Dendritic cell treated with granulocyte-macrophage colony-stimulating factor and Interleukin-4, amounts not matched to agents 40 ng/mL and 50 ng/mL, for 4 days (primary cell): ENCODE measurements around the gene EVA1C.
"Not testable (repeated sequence)": the region's sequence is repeated elsewhere in the genome, so short reads cannot be mapped to it uniquely, and the experiment has no call there.

Experiments used
- H3K27ac Mint-ChIP-seq: one replicate; pipeline ENCODE4 v1.8.0; 2022; ENCODE audit warnings: mild to moderate bottlenecking, mixed read lengths
- H3K27me3 Mint-ChIP-seq: one replicate; pipeline ENCODE4 v1.8.0; 2022; ENCODE audit warnings: mild to moderate bottlenecking, mixed read lengths
- H3K36me3 Mint-ChIP-seq: one replicate; pipeline ENCODE4 v1.8.0; 2022; ENCODE audit warnings: low read depth, mixed read lengths
- H3K4me1 Mint-ChIP-seq: one replicate; pipeline ENCODE4 v1.8.0; 2022; ENCODE audit warnings: low read depth, mixed read lengths
- H3K4me3 Mint-ChIP-seq: one replicate; pipeline ENCODE4 v1.8.0; 2022; ENCODE audit warnings: mild to moderate bottlenecking, moderate library complexity, mixed read lengths
- H3K9me3 Mint-ChIP-seq: one replicate; pipeline ENCODE4 v1.8.0; 2022; ENCODE audit warnings: mixed read lengths
- intact Hi-C: fragments of 100-400 bp; cut with micrococcal nuclease; formaldehyde crosslinking; loops from one replicate; pipeline ENCODE4 v1.15.0; 2022

Gene EVA1C

DNA sequence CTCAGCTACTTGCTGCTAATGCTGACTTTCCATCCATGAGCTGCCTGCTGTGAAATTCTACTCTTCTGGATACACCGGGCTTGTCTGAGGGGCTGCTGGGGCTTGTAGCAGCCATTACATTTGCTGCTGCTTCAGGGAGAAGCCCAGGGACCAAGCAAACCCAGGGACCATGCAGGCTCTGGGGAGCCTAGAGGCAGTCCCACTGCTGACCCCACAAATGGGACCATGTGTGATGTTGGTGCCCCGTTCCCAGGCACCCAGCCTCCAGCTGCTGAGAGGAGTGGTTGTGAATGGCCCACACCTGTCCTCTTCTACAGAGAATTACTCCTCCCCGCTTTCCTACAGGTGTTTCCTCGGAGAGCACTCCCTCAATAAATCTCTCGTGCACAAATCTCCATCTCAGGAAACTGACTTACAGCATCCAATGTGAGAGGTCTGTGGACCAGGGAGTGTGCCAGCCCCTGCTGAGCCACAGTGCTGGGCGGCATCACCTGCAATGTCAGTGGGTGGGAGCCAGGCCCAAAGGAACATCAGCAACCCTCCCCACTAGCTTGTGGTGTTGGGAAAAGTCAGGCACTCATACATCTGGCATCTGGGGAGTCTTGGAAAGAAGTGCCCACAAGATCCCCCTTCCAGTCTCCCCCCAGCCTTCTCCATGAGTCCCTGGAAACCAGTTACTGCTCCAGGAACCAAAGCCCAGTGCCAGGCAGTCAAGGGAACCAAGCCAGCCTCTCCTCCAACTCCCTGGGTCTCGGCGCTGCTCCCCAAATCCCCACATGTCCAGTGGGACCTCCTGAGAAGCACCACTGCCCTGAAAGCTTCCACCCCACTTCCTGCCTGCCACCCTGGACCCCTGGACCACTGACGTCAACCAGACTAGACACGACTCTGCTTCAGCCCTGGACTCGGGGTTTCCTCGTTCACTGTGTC lies 107.7 kb downstream of the EVA1C start:
- no peaks in the 10 kb centered on the region for H3K27me3 Mint-ChIP-seq
- peaks cover 8% of the 10 kb centered on the region for H3K9me3 Mint-ChIP-seq
- no peaks in the 10 kb centered on the region for H3K36me3 Mint-ChIP-seq
- intact Hi-C loops: no loop called here
- no peak overlapping the region for H3K4me3 Mint-ChIP-seq
- H3K27ac Mint-ChIP-seq: no peak overlapping the region
- peaks cover 8% of the 10 kb centered on the region for H3K4me1 Mint-ChIP-seq

DNA sequence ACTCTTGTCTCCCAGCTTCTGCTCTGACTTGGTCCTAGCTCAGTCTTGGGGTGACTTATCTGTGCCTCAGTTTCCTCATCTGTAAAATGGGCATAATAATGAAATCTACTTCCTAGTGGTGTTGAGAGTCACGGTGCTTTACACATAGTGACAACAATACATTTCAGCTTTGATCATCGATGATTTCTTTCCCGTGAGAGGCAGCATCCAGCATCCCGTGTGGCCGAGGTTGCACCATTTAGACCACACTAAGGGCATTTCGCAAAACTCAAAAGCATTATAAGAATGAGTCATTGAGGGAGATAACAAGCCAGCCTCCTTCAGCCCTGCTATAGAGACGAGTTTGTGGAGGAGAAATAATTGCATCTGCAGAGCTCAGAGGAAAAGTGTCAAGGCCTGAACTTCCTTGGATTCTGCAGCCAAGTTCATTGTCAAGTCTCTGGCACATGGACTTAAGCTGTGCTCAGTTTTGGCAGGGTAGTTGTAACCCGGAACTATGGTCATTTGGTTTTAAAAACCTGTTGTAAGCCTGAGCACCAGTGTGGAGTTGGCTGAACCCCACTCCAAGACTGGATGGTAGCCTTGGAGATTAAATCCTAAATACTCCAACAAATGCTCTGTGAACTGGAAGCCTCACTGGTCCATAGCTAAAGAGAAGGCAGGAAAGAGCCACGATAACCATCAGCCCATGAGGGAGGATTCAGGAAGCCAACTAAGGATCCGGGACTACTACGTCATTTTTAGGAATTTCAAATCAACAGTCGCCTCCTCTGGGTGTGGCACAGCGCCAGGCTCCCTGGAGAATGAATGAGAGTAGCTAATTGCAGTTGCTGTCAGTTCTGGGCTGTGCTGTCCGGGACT lies 108.6 kb downstream of the EVA1C start:
- Mint-ChIP-seq H3K4me1 (peaks cover 8% of the 10 kb centered on the region), H3K27me3 (no peaks in the 10 kb centered on the region), H3K27ac (no peak overlapping the region), H3K9me3 (peaks cover 8% of the 10 kb centered on the region), H3K36me3 (no peaks in the 10 kb centered on the region), H3K4me3 (no peak overlapping the region)
- intact Hi-C loops: no loop called here

DNA sequence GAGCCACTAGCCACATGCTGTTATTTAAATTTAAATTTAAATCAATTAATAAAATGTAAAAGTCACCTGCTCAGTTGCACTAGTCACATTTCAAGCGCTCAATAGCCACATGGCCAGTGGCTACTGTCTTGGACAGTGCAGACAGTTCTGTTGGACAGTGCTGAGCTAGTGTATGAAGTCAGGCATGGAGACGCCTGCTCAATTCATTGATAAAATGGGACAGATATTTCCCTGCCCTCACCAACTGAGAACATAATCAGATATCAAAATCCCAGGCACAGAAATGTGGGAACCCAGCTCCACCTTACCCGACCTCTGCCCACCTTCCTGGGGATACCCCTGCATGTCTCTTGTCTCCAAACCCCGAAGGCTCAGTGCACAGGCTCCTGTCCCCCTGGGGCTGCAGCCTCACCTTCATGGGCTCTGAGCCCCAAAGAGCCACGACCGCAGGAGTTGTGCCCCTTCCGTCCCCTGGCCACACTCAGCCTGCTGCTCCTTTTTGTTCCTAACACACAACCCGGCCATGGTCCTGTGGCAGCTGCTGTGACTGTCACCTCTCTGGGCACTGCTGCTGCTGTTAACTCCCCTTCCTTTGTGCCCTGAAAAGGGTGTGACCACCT lies 109.3 kb downstream of the EVA1C start:
- H3K4me3 Mint-ChIP-seq: no peak overlapping the region
- peaks cover 8% of the 10 kb centered on the region for H3K9me3 Mint-ChIP-seq
- H3K27me3 Mint-ChIP-seq: no peaks in the 10 kb centered on the region
- H3K27ac Mint-ChIP-seq: no peak overlapping the region
- intact Hi-C loops: no loop called here
- no peaks in the 10 kb centered on the region for H3K36me3 Mint-ChIP-seq
- peaks cover 2% of the 10 kb centered on the region for H3K4me1 Mint-ChIP-seq

DNA sequence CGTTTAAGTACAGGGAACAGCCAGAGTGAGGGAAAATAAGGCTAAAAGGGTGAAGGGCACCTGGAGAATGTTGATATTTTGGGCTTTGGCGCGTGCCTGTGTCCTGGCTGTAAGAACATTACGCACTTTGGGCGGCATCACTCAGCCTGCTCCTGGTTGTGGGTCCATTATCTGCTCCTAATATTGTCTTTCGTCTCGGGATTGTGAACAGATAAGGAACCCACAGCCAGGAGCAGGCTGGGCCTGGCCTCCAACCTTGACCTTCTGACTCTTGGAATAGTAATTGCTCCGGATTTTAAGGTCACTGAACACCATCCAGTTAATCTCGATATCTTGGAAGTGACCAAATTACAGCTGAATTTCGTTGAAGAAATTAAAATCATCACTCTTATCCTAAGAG lies 111.0 kb downstream of the EVA1C start:
- no peaks in the 10 kb centered on the region for H3K36me3 Mint-ChIP-seq
- intact Hi-C loops: no loop called here
- H3K27ac Mint-ChIP-seq: no peak overlapping the region
- no peaks in the 10 kb centered on the region for H3K27me3 Mint-ChIP-seq
- H3K4me1 Mint-ChIP-seq: no peaks in the 10 kb centered on the region
- H3K9me3 Mint-ChIP-seq: peaks cover 8% of the 10 kb centered on the region
- H3K4me3 Mint-ChIP-seq: no peak overlapping the region

DNA sequence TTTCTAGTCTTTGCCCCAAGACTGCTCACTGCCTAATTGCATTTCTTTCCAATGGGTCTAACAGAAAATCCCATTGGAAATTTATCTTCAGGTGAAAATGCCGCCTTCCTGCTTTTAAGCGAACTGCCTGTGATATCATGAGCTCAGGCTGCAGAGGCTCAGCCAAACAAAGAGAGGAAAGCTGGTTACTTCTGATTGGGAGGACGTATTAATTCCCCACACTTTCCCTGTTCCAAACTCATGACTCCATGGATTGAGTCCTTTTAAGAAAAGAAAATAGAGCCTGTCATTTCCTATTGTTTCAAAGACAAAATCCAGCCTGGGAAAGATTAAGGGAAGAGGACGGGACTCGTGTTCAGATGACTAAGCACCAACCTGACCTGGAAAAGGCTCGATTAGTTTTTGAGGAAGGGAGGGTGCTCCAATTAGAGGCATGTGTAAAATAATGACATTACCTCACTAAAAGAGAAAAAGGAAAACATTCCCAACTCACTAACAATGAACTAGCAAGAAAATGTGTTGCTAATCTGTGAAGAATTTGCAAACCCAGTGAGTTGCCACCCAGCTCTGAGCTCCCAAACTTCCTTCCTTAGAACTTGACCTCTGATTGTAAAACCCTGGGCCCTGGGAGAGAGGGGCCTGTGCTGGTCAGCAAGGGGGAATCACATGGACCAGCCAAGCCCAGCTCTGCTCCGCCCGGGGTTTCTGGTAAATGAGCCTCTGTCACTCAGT lies 111.6 kb downstream of the EVA1C start:
- H3K9me3 Mint-ChIP-seq: peaks cover 3% of the 10 kb centered on the region
- no peaks in the 10 kb centered on the region for H3K36me3 Mint-ChIP-seq
- H3K27ac Mint-ChIP-seq: no peak overlapping the region
- H3K4me1 Mint-ChIP-seq: no peaks in the 10 kb centered on the region
- no peak overlapping the region for H3K4me3 Mint-ChIP-seq
- H3K27me3 Mint-ChIP-seq: no peaks in the 10 kb centered on the region
- intact Hi-C loops: no loop called here

DNA sequence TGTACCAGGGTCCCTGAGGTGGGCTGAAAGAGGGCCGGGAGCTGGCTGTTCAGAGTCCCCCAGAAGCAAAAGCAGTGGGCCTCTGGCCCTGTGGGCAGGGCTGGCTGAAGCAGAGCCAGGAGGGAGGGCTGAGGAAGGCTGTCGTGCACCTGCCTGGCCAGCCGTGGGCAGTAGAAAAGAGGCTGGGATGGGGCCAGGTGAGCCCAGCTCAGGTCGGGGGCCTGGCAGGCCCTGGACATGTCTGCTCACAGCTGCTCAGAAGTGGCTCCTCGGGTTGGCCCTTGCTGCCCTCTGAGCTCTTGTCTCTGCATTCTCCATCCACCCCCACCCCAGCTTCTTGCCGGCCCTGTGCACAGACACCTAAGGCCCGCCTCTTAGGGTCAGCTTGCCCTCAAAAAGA lies 112.8 kb downstream of the EVA1C start:
- Mint-ChIP-seq H3K4me1 (no peaks in the 10 kb centered on the region), H3K4me3 (no peak overlapping the region), H3K9me3 (no peaks in the 10 kb centered on the region), H3K27me3 (no peaks in the 10 kb centered on the region), H3K36me3 (no peaks in the 10 kb centered on the region), H3K27ac (no peak overlapping the region)
- intact Hi-C loops: no loop called here

DNA sequence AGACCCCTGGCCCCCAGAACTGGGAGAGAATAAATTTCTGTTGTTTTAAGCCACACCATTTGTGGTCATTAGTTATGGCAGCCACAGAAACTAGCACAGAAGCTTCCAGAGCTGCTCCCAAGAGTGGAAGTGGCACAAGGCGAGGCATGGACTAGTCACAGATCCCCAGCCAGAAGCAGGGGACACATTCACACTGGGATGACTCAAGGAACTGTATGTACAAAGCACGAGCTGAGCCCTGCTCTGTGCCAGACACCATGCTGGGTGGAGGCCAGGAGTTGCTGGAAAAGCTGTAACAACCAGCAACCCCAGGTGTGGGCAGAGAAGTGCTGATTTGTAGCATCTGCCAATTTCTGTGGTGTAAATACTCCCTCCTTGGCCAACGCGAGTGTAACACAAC lies 117.2 kb downstream of the EVA1C start:
- no peaks in the 10 kb centered on the region for H3K27me3 Mint-ChIP-seq
- H3K4me1 Mint-ChIP-seq: no peaks in the 10 kb centered on the region
- no peaks in the 10 kb centered on the region for H3K9me3 Mint-ChIP-seq
- H3K4me3 Mint-ChIP-seq: no peak overlapping the region
- intact Hi-C loops: no loop called here
- H3K36me3 Mint-ChIP-seq: no peaks in the 10 kb centered on the region
- H3K27ac Mint-ChIP-seq: no peak overlapping the region

DNA sequence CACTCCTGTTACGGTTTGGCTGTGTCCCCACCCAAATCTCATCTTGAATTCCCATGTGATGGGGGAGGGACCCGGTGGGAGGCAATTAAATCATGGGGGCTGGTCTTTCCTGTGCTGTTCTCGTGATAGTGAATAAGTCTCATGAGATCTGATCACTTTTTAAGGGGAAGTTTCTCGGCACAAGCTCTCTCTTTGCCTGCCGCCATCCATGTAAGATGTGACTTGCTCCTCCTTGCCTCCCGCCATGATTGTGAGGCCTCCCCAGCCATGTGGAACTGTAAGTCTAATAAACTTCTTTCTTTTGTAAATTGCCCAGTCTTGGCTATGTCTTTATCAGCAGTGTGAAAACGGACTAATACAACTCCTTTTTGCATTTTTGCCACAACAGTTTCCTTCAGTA lies 118.3 kb downstream of the EVA1C start:
- H3K27me3 Mint-ChIP-seq, H3K27ac Mint-ChIP-seq, H3K4me1 Mint-ChIP-seq, H3K4me3 Mint-ChIP-seq, H3K36me3 Mint-ChIP-seq, H3K9me3 Mint-ChIP-seq, intact Hi-C loops: not testable (repeated sequence)

DNA sequence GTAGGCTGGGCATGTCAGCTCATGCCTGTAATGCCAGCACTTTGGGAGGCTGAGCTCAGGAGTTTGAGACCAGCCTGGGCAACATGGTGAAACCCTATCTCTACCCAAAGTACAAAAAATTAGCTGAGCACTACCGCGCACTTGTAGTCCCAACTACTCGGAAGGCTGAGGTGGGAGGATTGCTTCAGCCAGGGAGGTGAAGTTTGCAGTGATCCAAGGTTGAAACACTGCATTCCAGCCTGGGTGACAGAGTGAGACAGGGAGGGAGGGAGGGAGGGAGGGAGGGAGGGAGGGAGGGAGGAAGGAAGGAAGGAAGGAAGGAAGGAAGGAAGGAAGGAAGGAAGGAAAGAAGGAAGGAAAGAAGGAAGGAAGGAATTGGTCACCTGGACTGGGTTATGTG lies 119.1 kb downstream of the EVA1C start:
- H3K9me3 Mint-ChIP-seq, intact Hi-C loops: not testable (repeated sequence)

DNA sequence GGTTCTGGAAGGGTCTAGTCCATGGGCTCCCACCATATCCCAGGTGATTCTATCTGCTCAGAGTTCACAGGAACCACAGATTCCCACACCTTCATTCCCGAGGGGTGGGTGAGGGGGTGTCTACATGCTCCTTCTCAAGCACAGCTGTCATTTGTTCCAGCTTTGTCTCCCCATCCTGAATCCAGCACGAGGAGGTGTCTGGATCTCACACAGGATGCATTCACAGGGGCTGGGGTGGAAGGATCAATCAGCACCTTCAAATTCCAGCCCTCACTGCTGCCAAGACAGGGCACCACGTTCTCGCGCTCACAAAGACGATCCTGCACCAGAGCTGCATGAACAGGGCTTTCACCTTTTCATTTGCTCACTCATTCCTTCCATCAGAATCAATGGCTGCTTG lies 120.1 kb downstream of the EVA1C start:
- intact Hi-C loops: no loop called here
- no peaks in the 10 kb centered on the region for H3K36me3 Mint-ChIP-seq
- no peak overlapping the region for H3K4me3 Mint-ChIP-seq
- H3K27ac Mint-ChIP-seq: no peak overlapping the region
- peaks cover 6% of the 10 kb centered on the region for H3K4me1 Mint-ChIP-seq
- no peaks in the 10 kb centered on the region for H3K9me3 Mint-ChIP-seq
- no peaks in the 10 kb centered on the region for H3K27me3 Mint-ChIP-seq

More for the DNA sequence above, 119.1 kb downstream of the EVA1C start:
- not testable (repeated sequence) for H3K27me3 Mint-ChIP-seq, H3K4me3 Mint-ChIP-seq, H3K27ac Mint-ChIP-seq, H3K4me1 Mint-ChIP-seq, H3K36me3 Mint-ChIP-seq

DNA sequence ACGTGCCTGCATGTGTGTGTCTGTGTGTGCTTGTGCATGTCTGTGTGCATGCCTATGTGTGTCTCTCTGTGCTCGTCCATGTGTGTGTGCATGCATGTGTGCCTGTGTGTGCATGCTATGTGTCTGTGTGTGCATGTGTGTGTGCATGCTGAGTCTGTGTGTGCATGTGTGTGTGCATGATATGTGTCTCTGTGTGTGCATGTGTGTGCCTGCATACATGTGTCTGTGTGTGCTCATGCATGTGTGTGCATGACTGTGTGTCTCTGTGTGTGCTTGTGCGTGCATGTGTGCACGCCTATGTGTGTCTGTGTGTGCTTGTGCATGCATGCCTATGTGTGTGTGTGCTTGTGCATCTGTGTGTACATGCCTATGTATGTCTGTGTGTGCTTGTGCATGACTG lies 120.5 kb downstream of the EVA1C start:
- H3K36me3 Mint-ChIP-seq: no peaks in the 10 kb centered on the region
- H3K9me3 Mint-ChIP-seq: no peaks in the 10 kb centered on the region
- H3K27ac Mint-ChIP-seq: no peak overlapping the region
- H3K27me3 Mint-ChIP-seq: no peaks in the 10 kb centered on the region
- H3K4me3 Mint-ChIP-seq: no peak overlapping the region
- H3K4me1 Mint-ChIP-seq: peaks cover 6% of the 10 kb centered on the region
- intact Hi-C loops: no loop called here

DNA sequence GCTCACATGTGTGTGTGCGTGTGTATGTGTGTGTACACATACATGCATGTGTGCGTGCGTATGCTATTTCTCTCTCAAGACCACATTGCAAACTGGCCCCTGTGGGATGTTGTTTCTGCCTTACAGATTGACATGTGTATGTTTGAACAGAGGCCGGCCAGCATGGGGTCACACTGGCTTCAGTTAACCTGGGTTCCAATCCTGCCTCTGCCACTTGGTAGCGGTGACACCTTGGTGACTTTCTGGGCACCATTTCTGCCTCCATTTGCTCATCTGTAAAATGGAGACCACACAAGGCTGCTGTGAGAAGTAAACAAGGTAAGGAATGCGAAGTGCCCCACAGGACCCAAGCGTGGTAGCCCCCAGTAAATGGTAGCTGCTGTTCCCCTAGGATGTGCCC lies 121.1 kb downstream of the EVA1C start:
- no peaks in the 10 kb centered on the region for H3K27me3 Mint-ChIP-seq
- intact Hi-C loops: no loop called here
- no peak overlapping the region for H3K4me3 Mint-ChIP-seq
- peaks cover 6% of the 10 kb centered on the region for H3K4me1 Mint-ChIP-seq
- no peaks in the 10 kb centered on the region for H3K36me3 Mint-ChIP-seq
- H3K27ac Mint-ChIP-seq: no peak overlapping the region
- no peaks in the 10 kb centered on the region for H3K9me3 Mint-ChIP-seq

DNA sequence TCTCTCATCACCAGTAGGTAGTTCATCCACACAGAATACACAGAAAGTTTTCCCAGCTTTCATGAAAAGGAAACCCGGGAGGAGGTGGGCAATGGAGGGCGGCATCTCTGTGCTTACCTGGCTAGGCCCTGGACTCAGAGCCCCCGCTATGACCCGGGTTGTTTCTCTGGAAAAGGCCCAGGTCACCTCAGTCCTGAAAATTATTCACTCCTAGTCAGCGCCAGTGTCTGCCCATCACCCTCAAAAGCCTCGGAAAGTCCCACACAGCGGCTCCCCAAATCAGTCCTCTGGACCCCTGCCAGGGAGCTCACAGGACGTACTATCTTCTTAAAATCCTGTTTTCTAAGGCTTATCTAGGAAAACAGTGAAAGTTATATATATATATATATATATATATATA lies 121.6 kb downstream of the EVA1C start:
- H3K36me3 Mint-ChIP-seq: no peaks in the 10 kb centered on the region
- peaks cover 6% of the 10 kb centered on the region for H3K4me1 Mint-ChIP-seq
- H3K4me3 Mint-ChIP-seq: no peak overlapping the region
- intact Hi-C loops: no loop called here
- H3K27ac Mint-ChIP-seq: no peak overlapping the region
- H3K27me3 Mint-ChIP-seq: no peaks in the 10 kb centered on the region
- H3K9me3 Mint-ChIP-seq: no peaks in the 10 kb centered on the region
